Mesodermal cell (in vitro differentiated cells): ENCODE data around the gene PRR5.

ENCODE experiments used
- H3K27ac ChIP-seq: 2 replicates; pipeline ENCODE4 v1.7.0; 2013; ENCODE audit warnings: mild to moderate bottlenecking, low read depth, low read length, moderate library complexity; ENCODE audit not compliant: severe bottlenecking
- H3K36me3 ChIP-seq: 2 replicates; pipeline ENCODE4 v1.7.1; 2013; ENCODE audit warnings: mild to moderate bottlenecking, low read length, moderate library complexity; ENCODE audit not compliant: control insufficient read depth, insufficient read depth
- H3K4me1 ChIP-seq: one replicate; pipeline ENCODE4 v1.7.1; 2013; ENCODE audit warnings: mild to moderate bottlenecking, low read length; ENCODE audit not compliant: insufficient read depth, control insufficient read depth, poor library complexity, severe bottlenecking
- H3K4me3 ChIP-seq: 2 replicates; pipeline ENCODE4 v1.7.0; 2013; ENCODE audit warnings: low read length, control low read depth, mild to moderate bottlenecking; ENCODE audit not compliant: insufficient read depth, poor library complexity, severe bottlenecking; ENCODE audit errors: extremely low read depth
- H3K9me3 ChIP-seq: 2 replicates; pipeline ENCODE4 v1.7.1; 2013; ENCODE audit warnings: mild to moderate bottlenecking, low read length, moderate library complexity; ENCODE audit not compliant: control insufficient read depth
- WGBS, 2 experiments: methylation state at CpG; one replicate each; pipeline ENCODE4 v1.1.5; 2013; ENCODE audit warnings: missing lambda C conversion rate in 2 of 2; ENCODE audit not compliant: insufficient coverage in 2 of 2; 5-methylcytosine and 5-hydroxymethylcytosine counted together

The PRR5 gene

DNA sequence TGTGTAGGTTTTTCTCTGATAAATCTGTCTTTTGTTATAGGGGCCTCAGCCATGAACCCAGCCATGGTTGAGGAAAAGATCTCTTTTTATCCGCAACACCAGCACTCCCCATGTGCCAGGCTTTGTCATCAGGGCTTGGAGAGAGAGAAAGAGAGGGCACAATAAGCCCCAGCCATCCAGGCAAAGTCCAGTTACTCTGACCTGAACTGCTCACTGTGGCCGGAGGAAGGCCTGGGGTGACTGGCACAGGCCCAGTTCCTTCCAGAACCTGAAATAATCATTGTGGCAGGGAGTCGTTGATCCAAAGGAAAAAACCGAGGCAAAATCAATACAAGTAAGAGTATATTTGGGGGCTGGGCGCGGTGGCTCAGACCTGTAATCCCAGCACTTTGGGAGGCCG is 46.5 kb downstream of the PRR5 start:
- H3K4me3 ChIP-seq: no peak overlapping the region
- peaks cover 17% of the 10 kb centered on the region for H3K4me1 ChIP-seq
- 82 to 93% methylated on average over 2 to 6 of the region's 7 CpGs for WGBS, 2 experiments
- H3K27ac ChIP-seq: no peak overlapping the region
- H3K36me3 ChIP-seq: no peaks in the 10 kb centered on the region
- H3K9me3 ChIP-seq: no peaks in the 10 kb centered on the region

DNA sequence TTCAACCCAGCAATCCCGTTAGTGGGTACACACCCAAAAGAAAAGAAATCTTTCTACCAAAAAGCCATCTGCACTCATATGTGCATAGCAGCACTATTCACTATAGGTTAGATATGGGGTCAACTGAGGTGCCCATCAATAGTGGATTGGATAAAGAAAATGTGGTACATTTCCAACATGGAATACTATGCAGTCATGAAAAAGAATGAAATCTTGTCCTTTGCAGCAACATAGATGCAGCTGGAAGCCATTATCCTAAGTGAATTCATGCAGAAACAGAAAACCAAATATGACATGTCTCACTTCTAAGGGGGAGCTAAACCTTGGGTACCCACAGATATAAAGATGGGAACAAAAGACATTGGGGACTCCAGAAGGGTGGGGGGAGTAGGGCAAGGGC is 48.5 kb downstream of the PRR5 start:
- no peaks in the 10 kb centered on the region for H3K36me3 ChIP-seq
- H3K27ac ChIP-seq: no peak overlapping the region
- no peaks in the 10 kb centered on the region for H3K9me3 ChIP-seq
- WGBS, 2 experiments: no CpG with 5 or more reads among the region's 1 CpG
- H3K4me1 ChIP-seq: peaks cover 17% of the 10 kb centered on the region
- no peak overlapping the region for H3K4me3 ChIP-seq

DNA sequence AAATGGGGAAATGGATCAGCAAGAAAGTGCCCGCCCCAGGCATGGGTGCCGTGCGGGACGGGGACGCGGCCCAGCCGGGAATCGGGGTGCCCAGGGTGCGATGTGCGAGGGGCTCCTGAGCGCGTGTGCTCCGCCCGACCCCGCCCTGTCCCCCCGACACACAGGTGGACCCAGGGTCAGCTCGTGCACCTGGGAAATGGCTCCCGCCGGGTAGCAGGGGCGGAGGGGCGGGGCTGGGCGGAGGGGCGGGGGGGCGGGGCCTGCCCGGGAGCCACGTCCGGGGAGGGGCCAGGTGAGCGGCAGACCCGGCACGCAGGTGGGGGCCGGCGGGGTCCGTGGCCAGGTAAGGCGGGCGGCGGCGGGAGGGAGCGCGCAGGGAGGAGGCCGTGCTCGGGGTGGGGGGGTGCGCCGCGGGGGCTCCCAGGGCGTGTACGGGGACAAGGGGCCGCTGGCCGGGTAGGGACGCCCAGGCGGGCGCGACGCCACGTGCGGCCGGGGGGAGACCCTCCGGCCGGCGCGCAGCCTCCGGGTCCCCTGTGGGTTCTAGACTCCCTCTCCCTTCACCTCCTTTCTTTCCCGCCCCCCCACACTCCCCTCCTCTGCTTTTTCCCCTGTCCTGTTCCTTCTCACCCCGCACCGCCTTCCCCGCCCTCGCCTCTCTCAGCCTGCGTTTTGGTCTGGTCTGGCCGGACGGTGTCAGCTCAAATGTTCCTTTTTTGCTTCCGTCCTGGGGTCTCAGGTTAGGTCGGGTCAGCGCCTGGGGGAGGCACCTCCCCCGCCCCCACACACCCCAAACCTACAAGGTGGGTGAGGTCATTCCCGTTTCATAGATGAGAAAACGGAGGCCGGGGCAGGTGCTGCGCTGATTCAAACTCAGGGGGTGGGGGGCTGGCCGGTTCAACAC is 50.5 kb downstream of the PRR5 start, which contains the start of gene ARHGAP8:
ARHGAP8 (plus strand) TSS at position 291 of the 904 bp plus-strand sequence. CDS start 33,953 bp downstream, outside the sequence.
- Histone ChIP-seq H3K4me3 (peak within 1 kb of the TSS; percentile 29), H3K4me1 (peaks cover 6% of the 10 kb centered on the region), H3K36me3 (no peaks in the 10 kb centered on the region), H3K9me3 (no peaks in the 10 kb centered on the region), H3K27ac (no peak within 1 kb of the TSS)
- 5 to 7% methylated on average over 31 to 36 of the region's 78 CpGs for WGBS, 2 experiments

DNA sequence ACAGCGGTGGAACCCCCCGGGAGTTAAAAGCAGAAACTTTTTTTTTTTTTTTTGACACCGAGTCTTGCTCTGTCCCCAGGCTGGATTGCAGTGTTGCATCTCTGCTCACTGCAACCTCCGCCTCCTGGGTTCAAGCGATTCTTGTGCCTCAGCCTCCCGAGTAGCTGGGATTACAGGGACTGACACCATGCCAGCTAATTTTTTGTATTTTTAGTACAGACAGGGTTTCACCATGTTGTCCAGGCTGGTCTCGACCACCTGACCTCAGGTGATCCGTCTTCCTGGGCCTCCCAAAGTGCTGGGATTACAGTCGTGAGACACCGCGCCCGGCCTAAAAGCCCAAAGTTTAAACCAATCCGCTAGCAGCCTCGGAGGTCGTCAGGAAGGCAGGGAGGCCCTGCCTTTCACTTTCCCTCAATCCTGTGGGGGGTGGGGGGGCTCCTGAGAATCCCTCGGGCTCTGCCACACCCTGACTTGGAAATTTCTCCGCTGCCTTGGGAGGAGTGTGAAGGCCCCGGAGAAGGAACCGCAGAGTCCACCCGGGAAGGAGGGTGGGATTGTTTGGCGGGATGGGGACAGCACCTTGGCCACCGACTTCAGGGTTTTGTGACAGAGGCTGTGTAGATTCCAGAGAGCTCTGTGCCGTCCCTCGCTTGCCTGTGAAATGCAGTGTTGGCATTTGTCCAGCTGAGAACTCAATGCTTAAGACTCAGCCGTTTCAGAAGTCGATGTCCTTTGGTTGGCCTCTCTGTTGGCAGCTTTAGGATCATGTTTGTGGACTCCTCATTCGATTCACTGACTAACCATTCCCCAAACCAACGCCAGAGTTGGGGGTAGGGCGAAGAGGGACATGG is 51.4 kb downstream of the PRR5 start:
- 49 to 53% methylated on average over 22 to 24 of the region's 29 CpGs for WGBS, 2 experiments
- Histone ChIP-seq H3K4me1 (peaks cover 6% of the 10 kb centered on the region), H3K9me3 (no peaks in the 10 kb centered on the region), H3K27ac (no peak overlapping the region), H3K4me3 (peak overlapping the region; percentile 29), H3K36me3 (no peaks in the 10 kb centered on the region)

DNA sequence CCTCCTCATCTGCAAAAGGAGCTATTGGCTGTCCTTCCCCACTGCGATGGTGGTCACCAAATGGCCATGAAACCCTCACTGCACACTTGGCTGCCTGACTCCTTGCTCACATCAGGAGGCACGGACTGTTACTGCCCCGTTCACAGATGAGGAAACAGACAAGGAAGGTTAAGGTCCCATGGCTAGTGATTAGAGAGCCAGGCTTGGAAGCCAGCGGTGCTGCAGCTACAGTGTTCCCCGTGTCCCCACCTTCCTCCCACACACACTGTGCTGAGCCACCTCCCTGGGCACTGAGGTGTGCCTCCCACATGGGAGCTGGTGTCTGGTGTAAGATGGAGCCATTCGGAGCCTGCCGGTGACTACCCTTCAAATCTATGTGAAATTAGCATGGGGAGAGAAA is 53.0 kb downstream of the PRR5 start:
- Histone ChIP-seq H3K27ac (no peak overlapping the region), H3K9me3 (no peaks in the 10 kb centered on the region), H3K4me3 (no peak overlapping the region), H3K36me3 (no peaks in the 10 kb centered on the region), H3K4me1 (peaks cover 6% of the 10 kb centered on the region)
- WGBS, 2 experiments: 80 to 96% methylated on average over 3 to 5 of the region's 7 CpGs

DNA sequence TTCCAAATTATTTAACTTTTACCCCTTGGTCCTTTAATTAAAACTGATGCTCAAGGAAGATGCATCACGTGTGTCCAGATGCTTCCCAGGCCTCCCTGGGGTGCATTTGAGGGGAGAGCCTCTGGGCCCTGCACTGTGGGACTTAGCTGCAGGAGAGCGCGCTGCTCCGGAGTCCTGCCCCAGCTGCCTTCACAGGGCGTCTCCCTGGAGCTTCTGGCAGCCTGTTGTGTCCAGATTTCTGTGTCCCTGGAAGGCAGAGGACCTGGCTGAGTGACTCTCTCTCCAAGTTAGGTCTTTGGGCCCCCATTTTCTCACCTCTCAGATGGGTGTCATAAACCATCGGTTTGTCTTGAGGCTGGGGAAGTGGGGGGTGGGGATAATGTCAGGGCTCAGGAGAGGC is 53.4 kb downstream of the PRR5 start:
- no peaks in the 10 kb centered on the region for H3K36me3 ChIP-seq
- H3K4me1 ChIP-seq: peaks cover 6% of the 10 kb centered on the region
- no peak overlapping the region for H3K4me3 ChIP-seq
- whole genome bisulfite sequencing, 2 experiments: 51 to 52% methylated on average over 5 of the region's 6 CpGs
- H3K27ac ChIP-seq: no peak overlapping the region
- no peaks in the 10 kb centered on the region for H3K9me3 ChIP-seq

DNA sequence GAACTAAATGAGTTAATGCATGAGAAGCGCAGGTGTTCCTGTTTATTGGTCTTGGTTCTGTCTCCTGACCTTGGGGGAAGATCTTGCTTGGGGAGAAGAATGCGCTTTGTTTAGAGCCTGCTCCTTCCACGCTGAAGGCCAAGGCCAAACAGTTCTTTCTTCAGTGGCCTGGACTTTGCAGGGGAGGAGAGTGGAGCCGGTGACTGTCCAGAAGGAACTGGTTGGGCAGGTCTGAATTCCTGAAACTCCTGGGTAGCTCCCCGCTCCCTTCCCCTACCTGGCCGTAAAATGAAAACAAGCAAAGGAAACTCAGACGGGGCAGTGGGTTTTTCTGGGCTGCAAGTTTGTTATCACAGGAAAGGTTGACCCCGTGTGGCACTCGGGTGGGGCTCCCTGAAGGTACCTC is 54.0 kb downstream of the PRR5 start:
- H3K36me3 ChIP-seq: no peaks in the 10 kb centered on the region
- H3K4me1 ChIP-seq: peaks cover 6% of the 10 kb centered on the region
- H3K9me3 ChIP-seq: no peaks in the 10 kb centered on the region
- H3K4me3 ChIP-seq: no peak overlapping the region
- 69 to 72% methylated on average over 7 to 8 of the region's 9 CpGs for WGBS, 2 experiments
- no peak overlapping the region for H3K27ac ChIP-seq

GRCh38 chr22:44758344-44758973 is 56.5 kb downstream of the PRR5 start:
- H3K4me1 ChIP-seq: no peaks in the 10 kb centered on the region
- WGBS, 2 experiments: 86 to 92% methylated on average over 5 to 11 of the region's 11 CpGs
- no peaks in the 10 kb centered on the region for H3K9me3 ChIP-seq
- H3K36me3 ChIP-seq: no peaks in the 10 kb centered on the region
- no peak overlapping the region for H3K27ac ChIP-seq
- H3K4me3 ChIP-seq: no peak overlapping the region

- no peaks in the 10 kb centered on the region for H3K4me1 ChIP-seq
- WGBS, 2 experiments: 90 to 93% methylated on average over 3 to 4 of the region's 6 CpGs
- H3K27ac ChIP-seq: no peak overlapping the region
- no peak overlapping the region for H3K4me3 ChIP-seq
- H3K9me3 ChIP-seq: no peaks in the 10 kb centered on the region
- no peaks in the 10 kb centered on the region for H3K36me3 ChIP-seq
Observed at GRCh38 chr22:44759001-44759400, 57.0 kb downstream of the PRR5 start.

DNA sequence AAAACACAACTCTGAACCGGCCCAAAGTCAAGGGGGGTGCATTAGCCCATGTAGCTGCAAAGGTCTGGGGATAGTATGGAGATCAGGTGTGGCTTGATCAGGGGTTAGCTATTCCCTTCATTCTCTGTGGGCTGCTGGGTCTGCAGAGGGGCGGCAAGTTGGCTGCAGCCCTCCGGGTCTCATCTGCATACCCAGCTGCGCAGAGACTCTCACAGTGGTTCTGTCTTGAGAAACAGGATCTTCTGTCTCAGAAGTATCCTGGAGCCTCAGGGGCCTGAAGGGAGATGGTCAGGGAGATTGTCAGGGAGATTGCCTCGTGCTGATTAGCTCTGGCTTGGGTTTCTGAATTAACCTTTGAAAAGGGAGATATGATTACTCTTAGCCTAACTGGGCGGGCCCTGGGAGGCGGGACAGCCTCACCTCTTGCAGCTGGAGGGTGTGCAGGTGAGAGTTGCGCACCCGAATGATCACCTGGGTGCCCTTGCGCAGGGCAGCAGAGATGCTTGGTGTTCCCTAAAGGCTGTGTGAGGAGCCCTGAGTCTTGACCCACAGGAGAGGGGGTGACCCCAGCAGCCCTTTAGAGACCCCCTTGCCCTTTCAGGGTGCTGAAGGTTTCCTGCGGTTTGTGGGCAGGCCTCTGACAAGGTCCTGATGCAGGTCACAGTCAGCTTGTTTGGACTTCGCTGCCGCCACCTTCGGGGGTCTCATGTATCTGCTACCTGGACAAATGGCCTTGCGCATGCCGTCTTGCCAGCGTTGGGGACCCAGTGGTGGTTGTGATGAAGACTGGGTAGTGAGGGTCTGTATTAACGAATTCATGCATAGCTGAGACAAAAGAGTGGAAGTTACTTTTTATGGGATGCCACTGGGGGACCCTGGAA is 57.7 kb downstream of the PRR5 start:
- Histone ChIP-seq H3K36me3 (no peaks in the 10 kb centered on the region), H3K9me3 (no peaks in the 10 kb centered on the region), H3K27ac (no peak overlapping the region), H3K4me3 (no peak overlapping the region), H3K4me1 (no peaks in the 10 kb centered on the region)
- 89 to 97% methylated on average over 16 of the region's 18 CpGs for WGBS, 2 experiments
